H9 (cell line): ENCODE data around the gene DHFR2. TPM values are rescaled to one million over a fixed set of nuclear protein-coding genes. Genes with fewer than 3 reads are reported as not detected.

ENCODE experiments used
- DNase-seq: peaks from one replicate; pipeline ENCODE4 v3.0.0-alpha.2; 2017
- H2AFZ ChIP-seq: one replicate; pipeline ENCODE4 v1.6.1; 2013; ENCODE audit warnings: mild to moderate bottlenecking, low read length, control low read depth, moderate library complexity
- H2AK5ac ChIP-seq: 2 replicates; pipeline ENCODE4 v1.6.1; 2013; ENCODE audit warnings: low read length, control low read depth, mixed read lengths; ENCODE audit not compliant: insufficient read length
- H2BK120ac ChIP-seq: one replicate; pipeline ENCODE4 v1.6.1; 2013; ENCODE audit warnings: low read depth, mild to moderate bottlenecking, low read length, control low read depth, inconsistent platforms; ENCODE audit not compliant: poor library complexity, severe bottlenecking
- H2BK12ac ChIP-seq: 2 replicates; pipeline ENCODE4 v1.6.1; 2013; ENCODE audit warnings: low read length, control low read depth, mixed read lengths, low read depth; ENCODE audit not compliant: insufficient read length
- H2BK15ac ChIP-seq: 2 replicates; pipeline ENCODE4 v1.6.1; 2013; ENCODE audit warnings: low read depth, low read length, control low read depth
- H2BK20ac ChIP-seq: one replicate; pipeline ENCODE4 v1.6.1; 2013; ENCODE audit warnings: low read depth, mild to moderate bottlenecking, low read length, control low read depth, inconsistent platforms; ENCODE audit not compliant: poor library complexity, severe bottlenecking
- H2BK5ac ChIP-seq: 2 replicates; pipeline ENCODE4 v1.6.1; 2013; ENCODE audit warnings: low read length, control low read depth, mixed read lengths; ENCODE audit not compliant: insufficient read length
- H3K14ac ChIP-seq: 2 replicates; pipeline ENCODE4 v1.6.1; 2013; ENCODE audit warnings: low read length, control low read depth; ENCODE audit not compliant: insufficient read depth
- H3K18ac ChIP-seq: 2 replicates; pipeline ENCODE4 v1.6.1; 2013; ENCODE audit warnings: low read depth, mild to moderate bottlenecking, mixed read lengths, low read length, control low read depth; ENCODE audit not compliant: insufficient read length
- H3K23ac ChIP-seq: 2 replicates; pipeline ENCODE4 v1.6.1; 2013; ENCODE audit warnings: low read length, control low read depth, mixed read lengths, low read depth; ENCODE audit not compliant: insufficient read length
- H3K23me2 ChIP-seq: 2 replicates; pipeline ENCODE4 v1.6.1; 2013; ENCODE audit warnings: low read depth, mild to moderate bottlenecking, mixed read lengths, low read length, control low read depth; ENCODE audit not compliant: insufficient read length, poor library complexity, severe bottlenecking
- H3K27ac ChIP-seq: 2 replicates; pipeline ENCODE4 v1.5.1; 2013; ENCODE audit warnings: low read length, control low read depth, mixed read lengths, low read depth; ENCODE audit not compliant: insufficient read length
- H3K27me3 ChIP-seq: 2 replicates; pipeline ENCODE4 v1.6.1; 2013; ENCODE audit warnings: low read length, control low read depth, inconsistent platforms; ENCODE audit not compliant: insufficient read depth
- H3K4ac ChIP-seq: 2 replicates; pipeline ENCODE4 v1.6.1; 2013; ENCODE audit warnings: low read depth, mild to moderate bottlenecking, control low read depth, inconsistent platforms, low read length, moderate library complexity
- H3K4me1 ChIP-seq: 2 replicates; pipeline ENCODE4 v1.6.1; 2013; ENCODE audit warnings: low read length, control low read depth, inconsistent platforms; ENCODE audit not compliant: insufficient read depth
- H3K4me2 ChIP-seq: 2 replicates; pipeline ENCODE4 v1.6.1; 2013; ENCODE audit warnings: low read length, control low read depth, mixed read lengths; ENCODE audit not compliant: insufficient read length, insufficient read depth
- H3K56ac ChIP-seq: 2 replicates; pipeline ENCODE4 v1.6.1; 2013; ENCODE audit warnings: low read depth, mild to moderate bottlenecking, mixed read lengths, low read length, control low read depth; ENCODE audit not compliant: insufficient read length
- H3K79me1 ChIP-seq: 2 replicates; pipeline ENCODE4 v1.6.1; 2013; ENCODE audit warnings: low read depth, mild to moderate bottlenecking, moderate library complexity, low read length, control low read depth, inconsistent platforms; ENCODE audit not compliant: insufficient read depth, poor library complexity, severe bottlenecking
- H3K79me2 ChIP-seq: 2 replicates; pipeline ENCODE4 v1.6.1; 2013; ENCODE audit warnings: low read length, control low read depth, inconsistent platforms; ENCODE audit not compliant: insufficient read depth
- H3K9ac ChIP-seq: 2 replicates; pipeline ENCODE4 v1.6.1; 2013; ENCODE audit warnings: low read length, control low read depth, mixed read lengths; ENCODE audit not compliant: insufficient read length; ENCODE audit errors: extremely low read depth
- H3K9me3 ChIP-seq: one replicate; pipeline ENCODE4 v1.6.1; 2013; ENCODE audit warnings: low read depth, low read length, inconsistent platforms; ENCODE audit not compliant: control insufficient read depth
- H3T11ph ChIP-seq: one replicate; pipeline ENCODE4 v1.6.1; 2013; ENCODE audit warnings: mild to moderate bottlenecking, low read length, control low read depth, inconsistent platforms
- H4K20me1 ChIP-seq: one replicate; pipeline ENCODE4 v1.6.1; 2013; ENCODE audit not compliant: control insufficient read depth, insufficient read length, insufficient read depth
- H4K5ac ChIP-seq: 2 replicates; pipeline ENCODE4 v1.6.1; 2013; ENCODE audit warnings: low read depth, mild to moderate bottlenecking, mixed read lengths, low read length, control low read depth; ENCODE audit not compliant: insufficient read length
- H4K8ac ChIP-seq: replicated peaks from 2 replicates; pipeline ENCODE4 v1.6.1; 2013; ENCODE audit warnings: low read length, control low read depth, mixed read lengths, low read depth; ENCODE audit not compliant: insufficient read length
- H4K91ac ChIP-seq: 2 replicates; pipeline ENCODE4 v1.6.1; 2013; ENCODE audit warnings: low read depth, mild to moderate bottlenecking, moderate library complexity, mixed read lengths, low read length, control low read depth; ENCODE audit not compliant: insufficient read length
- H3K27ac Mint-ChIP-seq, 3 experiments: 2 replicates in 2 of 3; 3 replicates in 1 of 3; pipeline ENCODE4 v1.8.0; 2020 to 2021; ENCODE audit warnings: mixed read lengths in 3 of 3, mild to moderate bottlenecking in 1 of 3, moderate library complexity in 1 of 3
- H3K27me3 Mint-ChIP-seq: 2 replicates; pipeline ENCODE4 v1.8.0; 2021; ENCODE audit warnings: low read depth, mild to moderate bottlenecking, moderate library complexity, mixed read lengths
- H3K36me3 Mint-ChIP-seq, 3 experiments: 2 replicates in 2 of 3; 3 replicates in 1 of 3; pipeline ENCODE4 v1.8.0; 2020 to 2021; ENCODE audit warnings: low read depth in 3 of 3, mixed read lengths in 3 of 3; ENCODE audit not compliant: insufficient read depth in 1 of 3
- H3K4me1 Mint-ChIP-seq, 2 experiments: 2 replicates each; pipeline ENCODE4 v1.8.0; 2020; ENCODE audit warnings: mixed read lengths in 2 of 2
- H3K4me3 Mint-ChIP-seq, 2 experiments: 2 replicates in 1 of 2; 3 replicates in 1 of 2; pipeline ENCODE4 v1.8.0; 2020 to 2021; ENCODE audit warnings: mild to moderate bottlenecking in 2 of 2, mixed read lengths in 2 of 2, moderate library complexity in 1 of 2
- H3K9me3 Mint-ChIP-seq, 2 experiments: 2 replicates in 1 of 2; 3 replicates in 1 of 2; pipeline ENCODE4 v1.8.0; 2020; ENCODE audit warnings: mild to moderate bottlenecking in 2 of 2, mixed read lengths in 2 of 2, moderate library complexity in 1 of 2
- WGBS: extraction: QIAGEN DNeasy Blood & Tissue Kit; methylation state at CpG from one replicate; pipeline ENCODE4 v1.1.7; 2013; ENCODE audit warnings: missing lambda C conversion rate, low lambda C conversion rate, mixed read lengths; ENCODE audit not compliant: insufficient read length; ENCODE audit errors: extremely low coverage; 5-methylcytosine and 5-hydroxymethylcytosine counted together
- total RNA-seq: library from RNA; stranded (reverse); gene quantifications from 2 replicates; pipeline ENCODE4 v1.2.1, GENCODE V29; 2021
- TF ChIP-seq, protein P1 (sequence below): fragments of 200-600 bp; sonication (generic); conservative IDR thresholded peaks from 3 replicates; pipeline ENCODE4 v1.8.0; 2021; ENCODE audit warnings: antibody characterized with exemption, mild to moderate bottlenecking

The DHFR2 gene
- total RNA-seq, 1 experiment from 2014 or later, result 1.6 TPM

GRCh38 chr3:94069194-94069813 is 6.6 kb upstream of the DHFR2 start:
- H2BK12ac ChIP-seq, result no peak overlapping the region
- H2BK120ac ChIP-seq, result no peak overlapping the region
- H2AK5ac ChIP-seq, result no peak overlapping the region
- WGBS, result no CpG with 5 or more reads among the region's 4 CpGs
- H3K23me2 ChIP-seq, result no peaks in the 10 kb centered on the region
- H3K4ac ChIP-seq, result no peak overlapping the region
- TF ChIP-seq, protein P1, sequence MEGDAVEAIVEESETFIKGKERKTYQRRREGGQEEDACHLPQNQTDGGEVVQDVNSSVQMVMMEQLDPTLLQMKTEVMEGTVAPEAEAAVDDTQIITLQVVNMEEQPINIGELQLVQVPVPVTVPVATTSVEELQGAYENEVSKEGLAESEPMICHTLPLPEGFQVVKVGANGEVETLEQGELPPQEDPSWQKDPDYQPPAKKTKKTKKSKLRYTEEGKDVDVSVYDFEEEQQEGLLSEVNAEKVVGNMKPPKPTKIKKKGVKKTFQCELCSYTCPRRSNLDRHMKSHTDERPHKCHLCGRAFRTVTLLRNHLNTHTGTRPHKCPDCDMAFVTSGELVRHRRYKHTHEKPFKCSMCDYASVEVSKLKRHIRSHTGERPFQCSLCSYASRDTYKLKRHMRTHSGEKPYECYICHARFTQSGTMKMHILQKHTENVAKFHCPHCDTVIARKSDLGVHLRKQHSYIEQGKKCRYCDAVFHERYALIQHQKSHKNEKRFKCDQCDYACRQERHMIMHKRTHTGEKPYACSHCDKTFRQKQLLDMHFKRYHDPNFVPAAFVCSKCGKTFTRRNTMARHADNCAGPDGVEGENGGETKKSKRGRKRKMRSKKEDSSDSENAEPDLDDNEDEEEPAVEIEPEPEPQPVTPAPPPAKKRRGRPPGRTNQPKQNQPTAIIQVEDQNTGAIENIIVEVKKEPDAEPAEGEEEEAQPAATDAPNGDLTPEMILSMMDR, result peak; percentile 70
- Mint-ChIP-seq H3K36me3 (peaks cover 13 to 21% (median 16%) of the 10 kb centered on the region in 3 experiments), H3K27me3 (no peaks in the 10 kb centered on the region), H3K27ac (no peak overlapping the region), H3K9me3 (peaks cover 0 to 4% of the 10 kb centered on the region in 2 experiments; a peak in 1 of 5 replicates), H3K4me3 (no peak overlapping the region), H3K4me1 (0 out of 4 replicates have a peak, but pooled peaks cover 0 to under 1% of the 10 kb centered on the region in 2 experiments)
- no peak overlapping the region for H4K91ac ChIP-seq
- no peak overlapping the region for H3K27ac ChIP-seq
- H3K4me1 ChIP-seq, result no peaks in the 10 kb centered on the region; the same call in 1 of the 2 replicates
- no peak overlapping the region for H3K18ac ChIP-seq
- no peak overlapping the region for H3K23ac ChIP-seq
- H3K4me2 ChIP-seq, result no peak overlapping the region
- H3K56ac ChIP-seq, result no peak overlapping the region
- no peak overlapping the region for H2BK15ac ChIP-seq
- no peak for DNase-seq
- H3K79me2 ChIP-seq, result no peaks in the 10 kb centered on the region; the same call in 1 of the 2 replicates
- no peak overlapping the region for H3T11ph ChIP-seq
- no peaks in the 10 kb centered on the region for H3K9me3 ChIP-seq
- H2AFZ ChIP-seq, result no peak overlapping the region
- H3K14ac ChIP-seq, result no peak overlapping the region
- no peaks in the 10 kb centered on the region for H3K79me1 ChIP-seq
- no peaks in the 10 kb centered on the region for H3K27me3 ChIP-seq
- no peak overlapping the region for H4K8ac ChIP-seq
- no peak overlapping the region for H2BK5ac ChIP-seq
- H4K5ac ChIP-seq, result no peak overlapping the region
- H2BK20ac ChIP-seq, result no peak overlapping the region
- H3K9ac ChIP-seq, result no peak overlapping the region
- H4K20me1 ChIP-seq, result no peaks in the 10 kb centered on the region
